Loucy (cell line): ENCODE measurements around the gene CARF.

Source experiments
- EZH2phosphoT487 ChIP-seq: fragments of 200-600 bp; IDR thresholded peaks from 2 replicates; pipeline ENCODE4 v1.6.1; 2018; ENCODE audit warnings: antibody characterized with exemption, mild to moderate bottlenecking, moderate library complexity, borderline replicate concordance
- TF ChIP-seq, protein P1 (sequence below): fragments of 200-600 bp; sonication (generic); conservative IDR thresholded peaks from 2 replicates; pipeline ENCODE4 v1.5.1; 2014; ENCODE audit warnings: mild to moderate bottlenecking, antibody characterized with exemption, low read length

DNA sequence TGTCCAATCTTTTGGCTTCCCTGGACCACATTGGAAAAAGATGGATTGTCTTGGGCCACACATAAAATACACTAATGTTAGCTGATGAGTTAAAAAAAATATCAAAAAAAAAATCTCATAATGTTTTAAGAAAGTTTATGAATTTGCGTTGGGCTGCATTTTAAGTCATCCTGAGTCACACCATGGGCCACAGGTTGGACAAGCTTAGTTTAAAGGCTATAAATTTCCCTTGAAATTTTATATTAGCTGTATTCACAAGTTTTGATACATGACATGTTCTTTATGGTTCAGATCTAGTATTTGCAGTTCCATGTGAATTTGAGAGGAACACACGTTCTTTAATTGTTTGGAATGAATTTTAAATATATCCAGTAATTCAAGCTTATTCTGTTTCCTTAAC is 21.9 kb downstream of the CARF start:
- TF ChIP-seq, protein P1, sequence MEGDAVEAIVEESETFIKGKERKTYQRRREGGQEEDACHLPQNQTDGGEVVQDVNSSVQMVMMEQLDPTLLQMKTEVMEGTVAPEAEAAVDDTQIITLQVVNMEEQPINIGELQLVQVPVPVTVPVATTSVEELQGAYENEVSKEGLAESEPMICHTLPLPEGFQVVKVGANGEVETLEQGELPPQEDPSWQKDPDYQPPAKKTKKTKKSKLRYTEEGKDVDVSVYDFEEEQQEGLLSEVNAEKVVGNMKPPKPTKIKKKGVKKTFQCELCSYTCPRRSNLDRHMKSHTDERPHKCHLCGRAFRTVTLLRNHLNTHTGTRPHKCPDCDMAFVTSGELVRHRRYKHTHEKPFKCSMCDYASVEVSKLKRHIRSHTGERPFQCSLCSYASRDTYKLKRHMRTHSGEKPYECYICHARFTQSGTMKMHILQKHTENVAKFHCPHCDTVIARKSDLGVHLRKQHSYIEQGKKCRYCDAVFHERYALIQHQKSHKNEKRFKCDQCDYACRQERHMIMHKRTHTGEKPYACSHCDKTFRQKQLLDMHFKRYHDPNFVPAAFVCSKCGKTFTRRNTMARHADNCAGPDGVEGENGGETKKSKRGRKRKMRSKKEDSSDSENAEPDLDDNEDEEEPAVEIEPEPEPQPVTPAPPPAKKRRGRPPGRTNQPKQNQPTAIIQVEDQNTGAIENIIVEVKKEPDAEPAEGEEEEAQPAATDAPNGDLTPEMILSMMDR: no peak
- TF ChIP-seq EZH2phosphoT487: no peak
